ENCODE results near the gene STAB2.
A peak's percentile ranks its signal among the peaks of the same experiment; 100 is the strongest.

The STAB2 gene

GRCh38 chr12:103620395-103620794 lies 33.3 kb downstream of the STAB2 start:
- ChIA-PET CTCF (no interaction called here), POLR2A (interaction anchor here (0.7 kb wide), 1 partner anchor 244 kb away, joined by 3 read pairs; no protein-coding TSS in a partner anchor)
- H3K4me3 ChIP-seq (ENCODE audit: low read depth, low read length), result no peak overlapping the region
- no peak for DNase-seq (ENCODE audit: low read depth, low spot score)
- no peak for TF ChIP-seq CTCF (IDR thresholded peaks at IDR 0.05; ENCODE audit: insufficient read depth, low read length, missing control alignments)

GRCh38 chr12:103623716-103624115 lies 36.6 kb downstream of the STAB2 start:
- no peak for DNase-seq (ENCODE audit: low read depth, low spot score)
- ChIA-PET POLR2A (no interaction called here), CTCF (no interaction called here)
- no peak for TF ChIP-seq CTCF (IDR thresholded peaks at IDR 0.05; ENCODE audit: insufficient read depth, low read length, missing control alignments)
- no peak overlapping the region for H3K4me3 ChIP-seq (ENCODE audit: low read depth, low read length)

- ChIA-PET POLR2A (no interaction called here), CTCF (interaction anchor here (1.0 to 4.3 kb wide), 7 partner anchors 235 to 254 kb away, joined by 3 to 24 read pairs (median 7); no protein-coding TSS in a partner anchor)
- DNase-seq (ENCODE audit: low read depth, low spot score), result peak; percentile 28
- peak; percentile 12 for TF ChIP-seq CTCF (IDR thresholded peaks at IDR 0.05; ENCODE audit: insufficient read depth, low read length, missing control alignments)
- H3K4me3 ChIP-seq (ENCODE audit: low read depth, low read length), result no peak overlapping the region
Observed at GRCh38 chr12:103626498-103626897, 39.4 kb downstream of the STAB2 start.

GRCh38 chr12:103627189-103627855 lies 40.2 kb downstream of the STAB2 start:
- ChIA-PET POLR2A (no interaction called here), CTCF (interaction anchor here (1.3 to 4.3 kb wide), 5 partner anchors 234 to 251 kb away, joined by 3 to 24 read pairs (median 17); no protein-coding TSS in a partner anchor)
- H3K4me3 ChIP-seq (ENCODE audit: low read depth, low read length), result no peak overlapping the region
- TF ChIP-seq CTCF (IDR thresholded peaks at IDR 0.05; ENCODE audit: insufficient read depth, low read length, missing control alignments), result no peak
- no peak for DNase-seq (ENCODE audit: low read depth, low spot score)

- ChIA-PET POLR2A (no interaction called here), CTCF (interaction anchor here (0.6 to 1.9 kb wide), 9 partner anchors 8 to 136 kb away, joined by 3 to 6 read pairs (median 3); partner anchors contain the start of gene STAB2)
- no peak overlapping the region for H3K4me3 ChIP-seq (ENCODE audit: low read depth, low read length)
- peak; percentile 91 for TF ChIP-seq CTCF (IDR thresholded peaks at IDR 0.05; ENCODE audit: insufficient read depth, low read length, missing control alignments)
- DNase-seq (ENCODE audit: low read depth, low spot score), result no peak
Observed at GRCh38 chr12:103632554-103633216, 45.6 kb downstream of the STAB2 start.

- DNase-seq (ENCODE audit: low read depth, low spot score), result no peak
- TF ChIP-seq CTCF (IDR thresholded peaks at IDR 0.05; ENCODE audit: insufficient read depth, low read length, missing control alignments), result no peak
- ChIA-PET CTCF (no interaction called here), POLR2A (no interaction called here)
- no peak overlapping the region for H3K4me3 ChIP-seq (ENCODE audit: low read depth, low read length)
Observed at GRCh38 chr12:103634732-103635131, 47.7 kb downstream of the STAB2 start.

Measured in AG04449 (cell line).